ENCODE measurements around the gene PCED1A. TPM values are rescaled to one million over a fixed set of nuclear protein-coding genes. Genes with fewer than 3 reads are reported as not detected.

The PCED1A gene
- total RNA-seq, 5 donors from 2014 or later (not counting 1 experiment from before 2014, with no cell fraction given) = 65.1 to 111 (median 95.2) TPM

DNA sequence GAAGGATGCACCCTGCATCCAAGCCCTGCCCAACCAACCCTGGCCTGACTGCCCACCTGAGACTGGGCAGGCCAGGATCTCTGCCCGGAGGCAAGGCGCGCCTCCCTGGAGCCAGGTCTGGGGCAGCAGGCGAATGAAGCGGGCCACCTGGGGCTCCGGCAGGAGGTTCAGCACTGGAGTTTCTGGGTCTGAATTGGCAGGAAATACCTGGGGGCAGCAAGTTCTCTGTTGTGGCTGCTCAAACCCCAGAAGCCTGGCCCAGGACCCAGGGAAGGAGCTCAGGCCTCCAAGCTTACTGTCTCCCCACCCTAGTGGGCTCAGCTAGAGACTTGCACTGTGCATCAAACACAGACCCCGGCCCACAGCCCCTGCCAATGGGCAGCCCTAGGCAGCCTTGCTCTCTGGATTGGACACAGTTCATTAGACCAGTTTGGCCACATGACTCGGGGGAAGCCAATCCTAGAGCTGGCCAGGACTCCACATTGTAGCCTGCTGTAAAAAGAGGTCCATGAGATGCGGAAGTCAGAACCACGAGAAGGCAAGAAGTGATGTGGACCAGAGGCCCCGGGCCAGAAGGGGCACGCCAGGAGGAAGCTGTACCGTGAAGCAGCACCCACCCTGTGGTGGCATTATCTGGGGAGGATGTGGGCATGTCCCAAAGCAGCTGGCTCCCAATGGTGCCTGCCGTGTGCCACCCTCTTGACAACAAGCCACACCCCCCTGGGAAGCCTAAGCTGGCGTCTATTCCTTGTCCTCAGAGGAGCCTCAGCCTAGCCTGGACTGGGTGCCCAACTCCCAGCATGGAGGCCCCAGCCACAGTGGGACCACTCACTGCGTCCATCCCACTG is 43.1 kb downstream of the PCED1A start:
- Mint-ChIP-seq H3K27me3 (peaks cover 51 to 68% of the 10 kb centered on the region in 2 donors), H3K4me1 (peaks cover 24 to 27% (median 25%) of the 10 kb centered on the region in 3 donors), H3K9me3 (no peaks in the 10 kb centered on the region), H3K4me3 (no peak overlapping the region), H3K36me3 (no peaks in the 10 kb centered on the region), H3K27ac (no peak overlapping the region)
- CTCF ChIA-PET = no interaction called here
- peaks cover 4 to 27% of the 10 kb centered on the region in 2 experiments for H3K4me1 ChIP-seq (ENCODE audit: control insufficient read depth in 1 of 2, extremely low read depth in 1 of 2, insufficient read depth in 2 of 2, low read length in 2 of 2)
- DNase-seq (no peak), ATAC-seq (replicated peaks in 1 of 4) (no peak)
- no peak overlapping the region for H3K4me3 ChIP-seq (ENCODE audit: control insufficient read depth in 1 of 2, extremely low read depth in 1 of 2, low read length in 1 of 2)
- H3K36me3 ChIP-seq (ENCODE audit: control insufficient read depth in 2 of 2, extremely low read depth in 1 of 2, insufficient read depth in 1 of 2, low read length in 1 of 2) = no peaks in the 10 kb centered on the region
- WGBS (ENCODE audit: insufficient coverage) = 70% methylated on average over 16 of the region's 16 CpGs
- peaks cover 0 to 89% of the 10 kb centered on the region in 2 experiments for H3K27me3 ChIP-seq (replicated peaks in 1 of 2; ENCODE audit: control insufficient read depth in 2 of 2, extremely low read depth in 1 of 2, insufficient read depth in 2 of 2, low read length in 1 of 2)
- POLR2A ChIA-PET = no interaction called here
- no peak overlapping the region for H3K27ac ChIP-seq (ENCODE audit: low read length)
- no peaks in the 10 kb centered on the region for H3K9me3 ChIP-seq

GRCh38 chr20:2796011-2796660 is 44.3 kb downstream of the PCED1A start:
- WGBS (ENCODE audit: insufficient coverage) = 90% methylated on average over 18 of the region's 20 CpGs
- ATAC-seq (replicated peaks in 1 of 4) = no peak
- Mint-ChIP-seq H3K4me3 (no peak overlapping the region), H3K4me1 (peaks cover 21% of the 10 kb centered on the region in 3 donors), H3K9me3 (no peaks in the 10 kb centered on the region), H3K36me3 (no peaks in the 10 kb centered on the region), H3K27ac (no peak overlapping the region), H3K27me3 (peaks cover 47 to 61% of the 10 kb centered on the region in 2 donors)
- no peak for DNase-seq
- Histone ChIP-seq H3K27me3 (replicated peaks in 1 of 2; ENCODE audit: control insufficient read depth in 2 of 2, extremely low read depth in 1 of 2, insufficient read depth in 2 of 2, low read length in 1 of 2) (peaks cover 0 to 79% of the 10 kb centered on the region in 2 experiments), H3K9me3 (no peaks in the 10 kb centered on the region), H3K36me3 (ENCODE audit: control insufficient read depth in 2 of 2, extremely low read depth in 1 of 2, insufficient read depth in 1 of 2, low read length in 1 of 2) (no peaks in the 10 kb centered on the region), H3K4me3 (ENCODE audit: control insufficient read depth in 1 of 2, extremely low read depth in 1 of 2, low read length in 1 of 2) (no peak overlapping the region), H3K4me1 (ENCODE audit: control insufficient read depth in 1 of 2, extremely low read depth in 1 of 2, insufficient read depth in 2 of 2, low read length in 2 of 2) (peaks cover 4 to 23% of the 10 kb centered on the region in 2 experiments), H3K27ac (ENCODE audit: low read length) (no peak overlapping the region)
- ChIA-PET POLR2A (no interaction called here), CTCF (interaction anchor here in 1 of 2 donors (0.6 kb wide), 1 partner anchor 1570 kb away, joined by 3 read pairs; the partner anchor contains the start of gene RAD21L1)

- 82% methylated on average over 24 of the region's 24 CpGs for WGBS (ENCODE audit: insufficient coverage)
- DNase-seq = no peak
- Histone ChIP-seq H3K27ac (ENCODE audit: low read length) (no peak overlapping the region), H3K4me1 (ENCODE audit: control insufficient read depth in 1 of 2, extremely low read depth in 1 of 2, insufficient read depth in 2 of 2, low read length in 2 of 2) (peaks cover 0 to 17% of the 10 kb centered on the region in 2 experiments), H3K4me3 (ENCODE audit: control insufficient read depth in 1 of 2, extremely low read depth in 1 of 2, low read length in 1 of 2) (no peak overlapping the region), H3K36me3 (ENCODE audit: control insufficient read depth in 2 of 2, extremely low read depth in 1 of 2, insufficient read depth in 1 of 2, low read length in 1 of 2) (no peaks in the 10 kb centered on the region), H3K27me3 (replicated peaks in 1 of 2; ENCODE audit: control insufficient read depth in 2 of 2, extremely low read depth in 1 of 2, insufficient read depth in 2 of 2, low read length in 1 of 2) (peaks cover 0 to 72% of the 10 kb centered on the region in 2 experiments), H3K9me3 (no peaks in the 10 kb centered on the region)
- H3K36me3 Mint-ChIP-seq = no peaks in the 10 kb centered on the region
- no peak overlapping the region for H3K27ac Mint-ChIP-seq
- ChIA-PET POLR2A (no interaction called here), CTCF (interaction anchor here in 1 of 2 donors (0.6 kb wide), 1 partner anchor 1569 kb away, joined by 3 read pairs; the partner anchor contains the start of gene RAD21L1)
- peaks cover 15 to 16% (median 15%) of the 10 kb centered on the region in 3 donors for H3K4me1 Mint-ChIP-seq
- peaks cover 46 to 58% of the 10 kb centered on the region in 2 donors for H3K27me3 Mint-ChIP-seq
- ATAC-seq (replicated peaks in 1 of 4) = no peak
- no peak overlapping the region for H3K4me3 Mint-ChIP-seq
- no peaks in the 10 kb centered on the region for H3K9me3 Mint-ChIP-seq
Observed at GRCh38 chr20:2795451-2795850, 45.0 kb downstream of the PCED1A start.

- H3K4me1 Mint-ChIP-seq = peaks cover 12 to 13% (median 13%) of the 10 kb centered on the region in 3 donors
- 84% methylated on average over 10 of the region's 11 CpGs for WGBS (ENCODE audit: insufficient coverage)
- no peaks in the 10 kb centered on the region for H3K36me3 ChIP-seq (ENCODE audit: control insufficient read depth in 2 of 2, extremely low read depth in 1 of 2, insufficient read depth in 1 of 2, low read length in 1 of 2)
- ATAC-seq (replicated peaks in 1 of 4) = no peak
- H3K36me3 Mint-ChIP-seq = no peaks in the 10 kb centered on the region
- no peaks in the 10 kb centered on the region for H3K9me3 ChIP-seq
- H3K4me3 Mint-ChIP-seq = no peak overlapping the region
- H3K27me3 Mint-ChIP-seq = peaks cover 47 to 59% of the 10 kb centered on the region in 2 donors
- peaks cover 0 to 69% of the 10 kb centered on the region in 2 experiments for H3K27me3 ChIP-seq (replicated peaks in 1 of 2; ENCODE audit: control insufficient read depth in 2 of 2, extremely low read depth in 1 of 2, insufficient read depth in 2 of 2, low read length in 1 of 2)
- no peak overlapping the region for H3K4me3 ChIP-seq (ENCODE audit: control insufficient read depth in 1 of 2, extremely low read depth in 1 of 2, low read length in 1 of 2)
- H3K9me3 Mint-ChIP-seq = no peaks in the 10 kb centered on the region
- ChIA-PET CTCF (no interaction called here), POLR2A (no interaction called here)
- no peak overlapping the region for H3K27ac ChIP-seq (ENCODE audit: low read length)
- DNase-seq = no peak
- H3K27ac Mint-ChIP-seq = no peak overlapping the region
- H3K4me1 ChIP-seq (ENCODE audit: control insufficient read depth in 1 of 2, extremely low read depth in 1 of 2, insufficient read depth in 2 of 2, low read length in 2 of 2) = peaks cover 0 to 14% of the 10 kb centered on the region in 2 experiments
Observed at GRCh38 chr20:2794866-2795447, 45.5 kb downstream of the PCED1A start.

DNA sequence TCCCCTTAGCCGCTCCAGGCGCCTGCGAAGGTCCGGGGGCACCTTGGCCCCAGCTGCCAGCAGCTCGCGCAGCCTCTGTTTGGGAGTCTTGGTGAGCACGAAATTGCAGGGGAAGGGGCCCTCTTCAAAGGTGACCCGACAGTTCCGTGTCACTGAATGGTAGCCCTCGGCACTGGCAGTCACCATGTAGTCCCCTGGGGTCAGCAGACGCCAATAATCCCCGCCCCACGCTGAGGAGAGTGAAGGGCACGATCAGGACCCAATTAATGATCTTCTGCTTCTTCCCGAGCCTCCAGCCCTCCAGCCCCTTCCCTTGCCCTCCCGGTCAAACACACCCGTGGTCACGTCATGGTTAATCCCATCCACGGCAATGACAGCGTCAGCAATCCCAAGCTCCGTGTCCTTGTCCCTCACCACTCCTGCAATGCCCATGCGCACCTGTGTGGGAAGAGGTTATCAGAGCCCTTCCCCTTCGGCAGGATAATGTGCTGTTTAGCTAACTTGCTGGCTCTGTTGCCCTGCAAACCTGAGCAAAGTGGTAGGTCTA is 46.2 kb downstream of the PCED1A start:
- H3K9me3 ChIP-seq = no peaks in the 10 kb centered on the region
- no peak for ATAC-seq (replicated peaks in 1 of 4)
- H3K27me3 Mint-ChIP-seq = peaks cover 40 to 59% of the 10 kb centered on the region in 2 donors
- H3K4me1 ChIP-seq (ENCODE audit: control insufficient read depth in 1 of 2, extremely low read depth in 1 of 2, insufficient read depth in 2 of 2, low read length in 2 of 2) = peaks cover 0 to 7% of the 10 kb centered on the region in 2 experiments
- no peak overlapping the region for H3K4me3 Mint-ChIP-seq
- ChIA-PET POLR2A (no interaction called here), CTCF (no interaction called here)
- no peak overlapping the region for H3K4me3 ChIP-seq (ENCODE audit: control insufficient read depth in 1 of 2, extremely low read depth in 1 of 2, low read length in 1 of 2)
- H3K4me1 Mint-ChIP-seq = peaks cover 5 to 6% (median 6%) of the 10 kb centered on the region in 3 donors
- H3K27ac ChIP-seq (ENCODE audit: low read length) = no peak overlapping the region
- H3K9me3 Mint-ChIP-seq = no peaks in the 10 kb centered on the region
- no peak overlapping the region for H3K27ac Mint-ChIP-seq
- 89% methylated on average over 8 of the region's 23 CpGs for WGBS (ENCODE audit: insufficient coverage)
- H3K36me3 Mint-ChIP-seq = no peaks in the 10 kb centered on the region
- H3K36me3 ChIP-seq (ENCODE audit: control insufficient read depth in 2 of 2, extremely low read depth in 1 of 2, insufficient read depth in 1 of 2, low read length in 1 of 2) = no peaks in the 10 kb centered on the region
- peaks cover 0 to 66% of the 10 kb centered on the region in 2 experiments for H3K27me3 ChIP-seq (replicated peaks in 1 of 2; ENCODE audit: control insufficient read depth in 2 of 2, extremely low read depth in 1 of 2, insufficient read depth in 2 of 2, low read length in 1 of 2)
- no peak for DNase-seq

DNA sequence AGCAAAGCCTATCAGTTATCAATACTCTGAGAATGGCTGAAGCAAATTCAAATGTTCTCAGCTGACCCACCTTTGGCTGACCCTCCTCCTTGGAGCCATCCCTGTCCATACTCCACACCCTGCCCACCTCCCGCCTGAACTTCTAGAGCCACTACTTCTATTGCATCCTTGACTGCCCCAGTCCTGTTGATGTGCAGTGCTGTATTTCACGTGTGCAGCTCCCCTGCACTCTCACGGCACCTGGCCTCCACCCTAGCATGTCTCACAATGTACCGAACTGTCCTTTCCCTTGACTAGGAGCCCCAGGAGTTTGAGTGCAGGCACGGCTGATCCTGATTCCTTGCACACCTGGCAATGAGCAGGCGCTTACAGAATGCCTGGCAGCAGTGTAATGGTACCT is 47.0 kb downstream of the PCED1A start:
- WGBS (ENCODE audit: insufficient coverage) = 89% methylated on average over 5 of the region's 6 CpGs
- no peaks in the 10 kb centered on the region for H3K9me3 Mint-ChIP-seq
- peaks cover 0 to 62% of the 10 kb centered on the region in 2 experiments for H3K27me3 ChIP-seq (replicated peaks in 1 of 2; ENCODE audit: control insufficient read depth in 2 of 2, extremely low read depth in 1 of 2, insufficient read depth in 2 of 2, low read length in 1 of 2)
- no peaks in the 10 kb centered on the region for H3K9me3 ChIP-seq
- H3K27ac ChIP-seq (ENCODE audit: low read length) = no peak overlapping the region
- H3K4me3 Mint-ChIP-seq = no peak overlapping the region
- ATAC-seq (replicated peaks in 1 of 4) = no peak
- H3K27me3 Mint-ChIP-seq = peaks cover 34 to 57% of the 10 kb centered on the region in 2 donors
- no peaks in the 10 kb centered on the region for H3K36me3 Mint-ChIP-seq
- ChIA-PET POLR2A (no interaction called here), CTCF (no interaction called here)
- H3K27ac Mint-ChIP-seq = no peak overlapping the region
- H3K36me3 ChIP-seq (ENCODE audit: control insufficient read depth in 2 of 2, extremely low read depth in 1 of 2, insufficient read depth in 1 of 2, low read length in 1 of 2) = no peaks in the 10 kb centered on the region
- DNase-seq = no peak
- no peak overlapping the region for H3K4me3 ChIP-seq (ENCODE audit: control insufficient read depth in 1 of 2, extremely low read depth in 1 of 2, low read length in 1 of 2)
- H3K4me1 ChIP-seq (ENCODE audit: control insufficient read depth in 1 of 2, extremely low read depth in 1 of 2, insufficient read depth in 2 of 2, low read length in 2 of 2) = peaks cover 0 to 2% of the 10 kb centered on the region in 2 experiments
- peaks cover 0 to 2% (median 0%) of the 10 kb centered on the region in 3 donors for H3K4me1 Mint-ChIP-seq

Data from T-cell (primary cell).